Nephron (organoid): ENCODE measurements around the gene POU6F1.
A peak's percentile ranks its signal among the peaks of the same experiment; 100 is the strongest.
"Not testable (repeated sequence)": the region's sequence is repeated elsewhere in the genome, so short reads cannot be mapped to it uniquely, and the experiment has no call there.

ENCODE experiments used
- H3K27ac Mint-ChIP-seq, 3 experiments: 2 replicates each; pipeline ENCODE4 v1.8.0; 2020; ENCODE audit warnings: mixed read lengths in 3 of 3, mild to moderate bottlenecking in 2 of 3, moderate library complexity in 1 of 3
- H3K27me3 Mint-ChIP-seq: 2 replicates; pipeline ENCODE4 v1.8.0; 2021; ENCODE audit warnings: low read depth, mild to moderate bottlenecking, moderate library complexity, mixed read lengths
- H3K36me3 Mint-ChIP-seq: 2 replicates; pipeline ENCODE4 v1.8.0; 2020; ENCODE audit warnings: low read depth, mixed read lengths
- H3K4me1 Mint-ChIP-seq: 2 replicates; pipeline ENCODE4 v1.8.0; 2020; ENCODE audit warnings: mixed read lengths
- H3K4me3 Mint-ChIP-seq, 3 experiments: 2 replicates each; pipeline ENCODE4 v1.8.0; 2020; ENCODE audit warnings: mild to moderate bottlenecking in 3 of 3, mixed read lengths in 3 of 3, moderate library complexity in 2 of 3
- H3K9me3 Mint-ChIP-seq: 2 replicates; pipeline ENCODE4 v1.8.0; 2020; ENCODE audit warnings: mixed read lengths
- CTCF ChIP-seq, 3 experiments: fragments of 200-600 bp; sonication (generic); IDR thresholded peaks; one replicate each; pipeline ENCODE4 v1.5.0; 2021; ENCODE audit warnings: antibody characterized with exemption in 3 of 3; ENCODE audit not compliant: unreplicated experiment in 3 of 3

POU6F1 gene

GRCh38 chr12:51217968-51218606, at the start of gene POU6F1:
Gene POU6F1 (minus strand): TSS chr12:51218062. CDS start chr12:51206836, 11,226 bp downstream.
- Mint-ChIP-seq H3K27me3 (no peaks in the 10 kb centered on the region), H3K27ac (peak within 1 kb of the TSS; percentile 75 to 93 (median 92)), H3K4me3 (peak within 1 kb of the TSS; percentile 80 to 90 (median 86)), H3K36me3 (no peaks in the 10 kb centered on the region), H3K4me1 (peaks cover 19% of the 10 kb centered on the region), H3K9me3 (no peaks in the 10 kb centered on the region)
- peak; percentile 65 to 75 (median 74) for TF ChIP-seq CTCF (IDR thresholded peaks at IDR 0.05; ENCODE audit: unreplicated experiment in 3 of 3)

- no peak for TF ChIP-seq CTCF (IDR thresholded peaks at IDR 0.05; ENCODE audit: unreplicated experiment in 3 of 3)
- Mint-ChIP-seq H3K27me3 (peaks cover 27% of the 10 kb centered on the region), H3K36me3 (no peaks in the 10 kb centered on the region), H3K4me3 (no peak overlapping the region), H3K9me3 (no peaks in the 10 kb centered on the region), H3K4me1 (no peaks in the 10 kb centered on the region), H3K27ac (no peak overlapping the region)
Observed at GRCh38 chr12:51265024-51265423, 47.2 kb upstream of the POU6F1 start.

GRCh38 chr12:51264297-51264696, 46.4 kb upstream of the POU6F1 start:
- no peaks in the 10 kb centered on the region for H3K36me3 Mint-ChIP-seq
- no peak for TF ChIP-seq CTCF (IDR thresholded peaks at IDR 0.05; ENCODE audit: unreplicated experiment in 3 of 3)
- H3K4me3 Mint-ChIP-seq = no peak overlapping the region
- H3K27me3 Mint-ChIP-seq = peaks cover 24% of the 10 kb centered on the region
- no peak overlapping the region for H3K27ac Mint-ChIP-seq
- no peaks in the 10 kb centered on the region for H3K9me3 Mint-ChIP-seq
- H3K4me1 Mint-ChIP-seq = no peaks in the 10 kb centered on the region

GRCh38 chr12:51263341-51263740, 45.5 kb upstream of the POU6F1 start:
- no peak overlapping the region for H3K4me3 Mint-ChIP-seq
- no peaks in the 10 kb centered on the region for H3K4me1 Mint-ChIP-seq
- H3K27me3 Mint-ChIP-seq = peaks cover 15% of the 10 kb centered on the region
- no peak for TF ChIP-seq CTCF (IDR thresholded peaks at IDR 0.05; ENCODE audit: unreplicated experiment in 3 of 3)
- H3K36me3 Mint-ChIP-seq = no peaks in the 10 kb centered on the region
- no peak overlapping the region for H3K27ac Mint-ChIP-seq
- no peaks in the 10 kb centered on the region for H3K9me3 Mint-ChIP-seq

GRCh38 chr12:51262758-51263177, 44.9 kb upstream of the POU6F1 start:
- TF ChIP-seq CTCF (IDR thresholded peaks at IDR 0.05; ENCODE audit: unreplicated experiment in 3 of 3) = peak in 1 of 3 experiments; percentile 22
- no peaks in the 10 kb centered on the region for H3K9me3 Mint-ChIP-seq
- no peak overlapping the region for H3K27ac Mint-ChIP-seq
- no peaks in the 10 kb centered on the region for H3K4me1 Mint-ChIP-seq
- H3K27me3 Mint-ChIP-seq = peaks cover 9% of the 10 kb centered on the region
- H3K36me3 Mint-ChIP-seq = no peaks in the 10 kb centered on the region
- no peak overlapping the region for H3K4me3 Mint-ChIP-seq

GRCh38 chr12:51259600-51259999, 41.7 kb upstream of the POU6F1 start:
- H3K36me3 Mint-ChIP-seq, H3K9me3 Mint-ChIP-seq, H3K4me3 Mint-ChIP-seq, H3K4me1 Mint-ChIP-seq, H3K27ac Mint-ChIP-seq, H3K27me3 Mint-ChIP-seq: not testable (repeated sequence)
